ENCODE data around the gene PLIN5.

PLIN5 gene

DNA sequence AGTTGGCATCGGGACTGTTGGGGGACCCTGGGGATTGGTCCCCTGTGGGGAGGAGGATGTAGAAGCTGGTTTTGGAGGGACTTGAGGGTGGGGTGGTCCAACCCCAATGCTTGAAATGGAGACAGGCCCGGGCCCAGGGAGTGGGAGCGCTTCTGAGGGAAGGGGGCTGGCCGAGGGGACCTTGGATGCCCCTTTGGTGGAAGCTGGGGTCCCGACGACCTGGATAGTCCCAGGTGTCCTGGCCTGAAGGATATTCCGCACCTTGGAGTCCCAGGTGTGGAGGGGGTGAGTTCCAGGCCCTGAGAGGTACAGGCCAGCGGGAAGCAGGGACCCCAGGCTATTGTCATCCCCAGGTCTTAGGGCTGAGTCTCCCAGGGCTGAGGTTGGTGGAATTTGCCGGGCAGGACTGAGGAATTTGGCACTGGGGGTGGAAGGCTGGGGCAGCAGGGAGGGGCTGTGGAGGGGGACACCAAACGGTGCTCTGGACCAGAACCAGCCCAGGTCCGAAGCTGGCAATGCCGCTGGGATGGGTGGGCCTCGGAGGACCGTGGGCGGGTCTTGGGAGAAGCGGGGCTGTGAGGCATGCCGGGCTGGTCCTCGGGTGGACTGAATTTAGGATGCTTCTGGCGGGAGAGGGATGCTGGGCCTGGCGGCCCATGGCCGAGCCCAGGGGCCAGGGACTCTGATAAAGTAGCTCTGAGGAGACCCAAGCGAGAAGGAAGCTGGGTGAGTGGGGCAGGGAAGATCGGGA, 61.1 kb downstream of the PLIN5 start:
- peak overlapping the region; percentile 58 for H2AK5ac ChIP-seq (ENCODE audit: low read length)
- H3K27ac ChIP-seq (ENCODE audit: low read depth, low read length), result peak overlapping the region; percentile 87
- peaks cover 13% of the 10 kb centered on the region for H3K79me1 ChIP-seq (ENCODE audit: low read length)
- H3K79me2 ChIP-seq (ENCODE audit: control insufficient read depth, insufficient read depth, low read length), result peaks cover 28% of the 10 kb centered on the region
- H3K4ac ChIP-seq (ENCODE audit: low read depth, low read length), result peak overlapping the region; percentile 43
- H3K27me3 ChIP-seq (ENCODE audit: insufficient read depth, low read length, poor library complexity), result no peaks in the 10 kb centered on the region
- peak overlapping the region; percentile 45 for H3K23ac ChIP-seq (ENCODE audit: low read length)
- H3K4me2 ChIP-seq (ENCODE audit: low read length), result peak overlapping the region; percentile 58
- peak overlapping the region; percentile 8 for H3K18ac ChIP-seq (ENCODE audit: low read length)
- no peak overlapping the region for H2BK120ac ChIP-seq (ENCODE audit: low read depth, low read length)
- H3K4me1 ChIP-seq (ENCODE audit: control insufficient read depth, low read depth, low read length), result peaks cover 2% of the 10 kb centered on the region
- DNase-seq, result peak; percentile 58
- H3K4me3 ChIP-seq (ENCODE audit: low read length), result peak overlapping the region; percentile 67
- no CpG with 5 or more reads among the region's 23 CpGs for WGBS (ENCODE audit: extremely low coverage, insufficient coverage, low lambda C conversion rate)
- H2BK5ac ChIP-seq (ENCODE audit: low read length), result no peak overlapping the region
- H4K5ac ChIP-seq (ENCODE audit: low read length), result no peak overlapping the region
- H2BK15ac ChIP-seq (replicated peaks; ENCODE audit: low read depth), result no peak overlapping the region
- H3K56ac ChIP-seq (ENCODE audit: low read length), result peak overlapping the region; percentile 71
- H3K36me3 ChIP-seq (ENCODE audit: control insufficient read depth, insufficient read depth, low read length), result peaks cover 8% of the 10 kb centered on the region
- peak overlapping the region; percentile 91 for H3K9ac ChIP-seq (ENCODE audit: low read length)
- H4K8ac ChIP-seq (ENCODE audit: low read depth, low read length), result no peak overlapping the region

DNA sequence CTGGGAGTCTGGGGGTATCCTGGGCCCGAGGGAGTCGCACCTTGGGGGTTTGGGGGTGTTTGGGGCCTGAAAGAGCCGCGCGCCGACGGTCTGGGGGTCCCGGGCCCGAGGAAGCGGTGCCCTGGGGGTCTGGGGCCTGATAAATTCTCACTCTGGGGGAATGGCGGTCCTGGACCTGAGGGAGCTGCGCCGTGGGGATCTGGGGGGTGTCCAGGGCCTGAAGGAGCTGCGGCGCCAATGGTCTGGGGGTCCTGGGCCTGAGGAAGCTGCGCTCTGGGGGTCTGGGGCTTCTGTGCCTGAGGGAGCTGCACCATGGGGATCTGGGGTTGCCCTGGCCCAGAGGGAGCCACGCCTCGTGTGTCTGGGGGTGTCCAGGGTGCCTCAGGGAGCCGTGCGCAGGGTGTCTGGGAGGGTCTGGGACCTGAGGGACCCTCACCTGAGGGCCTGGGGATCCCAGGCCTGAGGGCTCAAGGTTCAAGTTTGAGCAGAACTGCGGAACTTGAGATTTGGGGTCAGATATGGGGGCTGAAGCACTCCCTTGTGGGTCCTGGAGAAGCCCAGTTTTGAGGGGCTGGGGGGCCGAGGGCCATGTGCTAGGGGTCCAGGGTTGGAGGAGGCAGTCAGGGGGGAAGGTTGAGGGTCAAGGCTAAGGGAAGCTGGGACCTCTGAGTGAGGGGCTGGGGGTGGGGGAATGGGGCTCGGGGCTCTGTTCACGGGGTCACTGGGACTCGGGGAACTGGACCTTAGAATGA, 61.8 kb downstream of the PLIN5 start:
- H3K36me3 ChIP-seq (ENCODE audit: control insufficient read depth, insufficient read depth, low read length), result peaks cover 8% of the 10 kb centered on the region
- H3K23ac ChIP-seq (ENCODE audit: low read length), result no peak overlapping the region
- H3K4ac ChIP-seq (ENCODE audit: low read depth, low read length), result peak overlapping the region; percentile 82
- no peak overlapping the region for H2AK5ac ChIP-seq (ENCODE audit: low read length)
- H3K9ac ChIP-seq (ENCODE audit: low read length), result peak overlapping the region; percentile 91
- no peak overlapping the region for H4K8ac ChIP-seq (ENCODE audit: low read depth, low read length)
- H3K4me3 ChIP-seq (ENCODE audit: low read length), result peak overlapping the region; percentile 86
- peak overlapping the region; percentile 40 for H2BK120ac ChIP-seq (ENCODE audit: low read depth, low read length)
- peaks cover 28% of the 10 kb centered on the region for H3K79me2 ChIP-seq (ENCODE audit: control insufficient read depth, insufficient read depth, low read length)
- no peak overlapping the region for H4K5ac ChIP-seq (ENCODE audit: low read length)
- peaks cover 2% of the 10 kb centered on the region for H3K4me1 ChIP-seq (ENCODE audit: control insufficient read depth, low read depth, low read length)
- peak overlapping the region; percentile 79 for H3K4me2 ChIP-seq (ENCODE audit: low read length)
- peak overlapping the region; percentile 55 for H3K27ac ChIP-seq (ENCODE audit: low read depth, low read length)
- H3K18ac ChIP-seq (ENCODE audit: low read length), result peak overlapping the region; percentile 99
- H3K79me1 ChIP-seq (ENCODE audit: low read length), result peaks cover 13% of the 10 kb centered on the region
- no CpG with 5 or more reads among the region's 25 CpGs for WGBS (ENCODE audit: extremely low coverage, insufficient coverage, low lambda C conversion rate)
- H2BK15ac ChIP-seq (replicated peaks; ENCODE audit: low read depth), result no peak overlapping the region
- H3K27me3 ChIP-seq (ENCODE audit: insufficient read depth, low read length, poor library complexity), result no peaks in the 10 kb centered on the region
- no peak overlapping the region for H2BK5ac ChIP-seq (ENCODE audit: low read length)
- no peak for DNase-seq
- peak overlapping the region; percentile 71 for H3K56ac ChIP-seq (ENCODE audit: low read length)

Measured in mesendoderm (in vitro differentiated cells).